HG03139 (cell line): Measurements from ENCODE around the gene SORCS2.

Experiments used
- ATAC-seq: cut with Tn5 transposase; IDR thresholded peaks from one replicate; pipeline ENCODE4 v1.9.1; 2021; ENCODE audit not compliant: unreplicated experiment

The SORCS2 gene

GRCh38 chr4:7621252-7622035, 429.1 kb downstream of the SORCS2 start:
- ATAC-seq = no peak

GRCh38 chr4:7622371-7622770, 430.0 kb downstream of the SORCS2 start:
- no peak for ATAC-seq

GRCh38 chr4:7623468-7623867, 431.1 kb downstream of the SORCS2 start:
- ATAC-seq = no peak

- no peak for ATAC-seq
Observed at GRCh38 chr4:7624396-7624980, 432.1 kb downstream of the SORCS2 start.

GRCh38 chr4:7625071-7625470, 432.7 kb downstream of the SORCS2 start:
- no peak for ATAC-seq

- no peak for ATAC-seq
Observed at GRCh38 chr4:7626531-7626930, 434.2 kb downstream of the SORCS2 start.

- ATAC-seq = no peak
Observed at GRCh38 chr4:7627251-7628250, 435.2 kb downstream of the SORCS2 start.

GRCh38 chr4:7628432-7628831, 436.1 kb downstream of the SORCS2 start:
- no peak for ATAC-seq

- no peak for ATAC-seq
Observed at GRCh38 chr4:7629501-7630254, 437.3 kb downstream of the SORCS2 start.

GRCh38 chr4:7630568-7631287, 438.4 kb downstream of the SORCS2 start:
- no peak for ATAC-seq

- no peak for ATAC-seq
Observed at GRCh38 chr4:7631288-7632014, 439.1 kb downstream of the SORCS2 start.

GRCh38 chr4:7632341-7632740, 440.0 kb downstream of the SORCS2 start:
- no peak for ATAC-seq

- no peak for ATAC-seq
Observed at GRCh38 chr4:7632971-7633370, 440.6 kb downstream of the SORCS2 start.

GRCh38 chr4:7634661-7635251, 442.4 kb downstream of the SORCS2 start:
- no peak for ATAC-seq

GRCh38 chr4:7635445-7636239, 443.3 kb downstream of the SORCS2 start:
- no peak for ATAC-seq

- no peak for ATAC-seq
Observed at GRCh38 chr4:7636240-7636508, 443.8 kb downstream of the SORCS2 start.

- no peak for ATAC-seq
Observed at GRCh38 chr4:7637139-7637538, 444.8 kb downstream of the SORCS2 start.

GRCh38 chr4:7637971-7638370, 445.6 kb downstream of the SORCS2 start:
- ATAC-seq = no peak

GRCh38 chr4:7638489-7638888, 446.2 kb downstream of the SORCS2 start:
- ATAC-seq = no peak
